PFSK-1 (cell line): ENCODE results near the gene COL19A1.

ENCODE experiments used
- FOXP2 ChIP-seq: optimal IDR thresholded peaks from 2 replicates; pipeline ENCODE3; 2011; ENCODE audit warnings: borderline replicate concordance, control low read depth, inconsistent platforms; ENCODE audit not compliant: insufficient read depth; ENCODE audit errors: extremely low read length, extremely low read depth
- POLR2AphosphoS5 ChIP-seq: IDR thresholded peaks from 2 replicates; pipeline ENCODE4 v1.6.1; 2012; ENCODE audit warnings: low read depth, mild to moderate bottlenecking, control low read depth, low read length, moderate library complexity
- SIN3A ChIP-seq: IDR thresholded peaks from 2 replicates; pipeline ENCODE4 v1.6.1; 2012; ENCODE audit warnings: mild to moderate bottlenecking, low read length, moderate library complexity, borderline replicate concordance; ENCODE audit not compliant: insufficient read depth
- TAF1 ChIP-seq: IDR thresholded peaks from 2 replicates; pipeline ENCODE4 v1.6.1; 2012; ENCODE audit warnings: low read length, control low read depth, borderline replicate concordance; ENCODE audit not compliant: insufficient read depth
- TF ChIP-seq, protein P1 (sequence below), 2 experiments: IDR thresholded peaks; 2 replicates each; pipeline versions ENCODE4 v1.6.1 to v1.8.0; 2011 to 2012; ENCODE audit warnings: low read depth in 2 of 2, low read length in 2 of 2, control low read depth in 1 of 2, inconsistent platforms in 1 of 2, mild to moderate bottlenecking in 1 of 2, moderate library complexity in 1 of 2; ENCODE audit not compliant: insufficient read depth in 1 of 2

GRCh38 chr6:70168681-70169377 lies 302.5 kb downstream of the COL19A1 start:
- TF ChIP-seq SIN3A: no peak
- TF ChIP-seq POLR2AphosphoS5: no peak
- TF ChIP-seq, protein P1, sequence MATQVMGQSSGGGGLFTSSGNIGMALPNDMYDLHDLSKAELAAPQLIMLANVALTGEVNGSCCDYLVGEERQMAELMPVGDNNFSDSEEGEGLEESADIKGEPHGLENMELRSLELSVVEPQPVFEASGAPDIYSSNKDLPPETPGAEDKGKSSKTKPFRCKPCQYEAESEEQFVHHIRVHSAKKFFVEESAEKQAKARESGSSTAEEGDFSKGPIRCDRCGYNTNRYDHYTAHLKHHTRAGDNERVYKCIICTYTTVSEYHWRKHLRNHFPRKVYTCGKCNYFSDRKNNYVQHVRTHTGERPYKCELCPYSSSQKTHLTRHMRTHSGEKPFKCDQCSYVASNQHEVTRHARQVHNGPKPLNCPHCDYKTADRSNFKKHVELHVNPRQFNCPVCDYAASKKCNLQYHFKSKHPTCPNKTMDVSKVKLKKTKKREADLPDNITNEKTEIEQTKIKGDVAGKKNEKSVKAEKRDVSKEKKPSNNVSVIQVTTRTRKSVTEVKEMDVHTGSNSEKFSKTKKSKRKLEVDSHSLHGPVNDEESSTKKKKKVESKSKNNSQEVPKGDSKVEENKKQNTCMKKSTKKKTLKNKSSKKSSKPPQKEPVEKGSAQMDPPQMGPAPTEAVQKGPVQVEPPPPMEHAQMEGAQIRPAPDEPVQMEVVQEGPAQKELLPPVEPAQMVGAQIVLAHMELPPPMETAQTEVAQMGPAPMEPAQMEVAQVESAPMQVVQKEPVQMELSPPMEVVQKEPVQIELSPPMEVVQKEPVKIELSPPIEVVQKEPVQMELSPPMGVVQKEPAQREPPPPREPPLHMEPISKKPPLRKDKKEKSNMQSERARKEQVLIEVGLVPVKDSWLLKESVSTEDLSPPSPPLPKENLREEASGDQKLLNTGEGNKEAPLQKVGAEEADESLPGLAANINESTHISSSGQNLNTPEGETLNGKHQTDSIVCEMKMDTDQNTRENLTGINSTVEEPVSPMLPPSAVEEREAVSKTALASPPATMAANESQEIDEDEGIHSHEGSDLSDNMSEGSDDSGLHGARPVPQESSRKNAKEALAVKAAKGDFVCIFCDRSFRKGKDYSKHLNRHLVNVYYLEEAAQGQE (IDR thresholded peaks at IDR 0.05; ENCODE audit: insufficient read depth in 1 of 2, low read depth in 2 of 2, low read length in 2 of 2): no peak
- TF ChIP-seq TAF1: no peak
- no peak for TF ChIP-seq FOXP2
